ENCODE measurements around the gene GDAP1L1. TPM values are rescaled to one million over a fixed set of nuclear protein-coding genes. Genes with fewer than 3 reads are reported as not detected.

The GDAP1L1 gene
- total RNA-seq (2022; extraction: Qiagen RNA extraction), result 0.07 to 0.23 TPM (median 0.07 TPM) in 3 of 5 replicates, not detected in the others

GRCh38 chr20:44247131-44247571, at the start of gene GDAP1L1:
Gene GDAP1L1 (plus strand): TSS chr20:44247308. CDS start chr20:44247335, 27 bp downstream.

GRCh38 chr20:44210406-44211176, 36.5 kb upstream of the GDAP1L1 start, which contains the start of gene OSER1:
Gene OSER1 (minus strand): TSS chr20:44210771. CDS start chr20:44206957, 3,814 bp downstream.

GRCh38 chr20:44310664-44311639, 63.8 kb downstream of the GDAP1L1 start, which contains the start of gene FITM2:
Gene FITM2 (minus strand): TSS chr20:44311202. CDS start chr20:44311148, 54 bp downstream.

Other genes with a start within 250 kb of the GDAP1L1 start
- 4.6 to 5.7 TPM (median 4.9 TPM) in 5 replicates for gene JPH2, start 60.1 kb upstream of the GDAP1L1 start, total RNA-seq (2022; extraction: Qiagen RNA extraction)
- 52.2 to 56.2 TPM (median 53.3 TPM) in 5 replicates for gene OSER1, start 36.5 kb upstream of the GDAP1L1 start, total RNA-seq (2022; extraction: Qiagen RNA extraction)
- 7.7 to 9.6 TPM (median 9.3 TPM) in 5 replicates for gene FITM2, start 63.9 kb downstream of the GDAP1L1 start, total RNA-seq (2022; extraction: Qiagen RNA extraction)
- 0.15 to 0.47 TPM (median 0.33 TPM) in 4 of 5 replicates, not detected in the other for gene R3HDML, start 89.7 kb downstream of the GDAP1L1 start, total RNA-seq (2022; extraction: Qiagen RNA extraction)
- 14.6 to 20.3 TPM (median 19.1 TPM) in 5 replicates for gene HNF4A, start 108.4 kb downstream of the GDAP1L1 start, total RNA-seq (2022; extraction: Qiagen RNA extraction)
- 13.6 to 16.8 TPM (median 16.1 TPM) in 5 replicates for gene TTPAL, start 228.6 kb downstream of the GDAP1L1 start, total RNA-seq (2022; extraction: Qiagen RNA extraction)